ENCODE data around the gene SUPT6H. TPM values are rescaled to one million over a fixed set of nuclear protein-coding genes. Genes with fewer than 3 reads are reported as not detected.
A peak's percentile ranks its signal among the peaks of the same experiment; 100 is the strongest.

Gene SUPT6H
- polyA plus RNA-seq, 1 donor from 2014 or later: 19.0 TPM

GRCh38 chr17:28741358-28742349 lies 79.6 kb downstream of the SUPT6H start:
- Histone ChIP-seq H3K9ac (ENCODE audit: low read length) (no peak overlapping the region), H3K9me2 (ENCODE audit: insufficient read depth, low read length) (no peaks in the 10 kb centered on the region), H2AFZ (ENCODE audit: low read depth, low read length) (no peak overlapping the region), H3K4me2 (ENCODE audit: low read length) (no peak overlapping the region), H4K20me1 (ENCODE audit: insufficient read depth) (peaks cover 10% of the 10 kb centered on the region), H3K4me3 (ENCODE audit: low read length) (no peak overlapping the region), H3F3A (ENCODE audit: insufficient read depth, low read length, poor library complexity, severe bottlenecking) (peaks cover 4% of the 10 kb centered on the region), H3K79me2 (replicated peaks; ENCODE audit: insufficient read depth, low read length) (peaks cover 27% of the 10 kb centered on the region), H3K27me3 (ENCODE audit: insufficient read depth, low read depth, low read length) (no peaks in the 10 kb centered on the region), H3K9me3 (ENCODE audit: low read length) (no peaks in the 10 kb centered on the region), H3K27ac (ENCODE audit: low read length) (no peak overlapping the region), H3K36me3 (ENCODE audit: insufficient read depth, low read length) (no peaks in the 10 kb centered on the region)
- no peak for TF ChIP-seq TAF1 (IDR thresholded peaks at IDR 0.05; ENCODE audit: low read depth)
- TF ChIP-seq REST (IDR thresholded peaks at IDR 0.05; ENCODE audit: borderline replicate concordance): no peak
- no peak for TF ChIP-seq POLR2AphosphoS5 (IDR thresholded peaks at IDR 0.05)
- no peak for TF ChIP-seq SMC3 (conservative IDR thresholded peaks at IDR 0.05; ENCODE audit: poor library complexity)
- TF ChIP-seq MXI1 (conservative IDR thresholded peaks at IDR 0.05; ENCODE audit: poor library complexity, severe bottlenecking): no peak
- no peak for TF ChIP-seq CTCF (IDR thresholded peaks at IDR 0.05; ENCODE audit: poor library complexity, severe bottlenecking)
- TF ChIP-seq EP300 (conservative IDR thresholded peaks at IDR 0.05; ENCODE audit: poor library complexity, severe bottlenecking): no peak
- TF ChIP-seq EZH2 (IDR thresholded peaks at IDR 0.05; ENCODE audit: borderline replicate concordance, insufficient read depth, low read length, poor library complexity, severe bottlenecking): no peak
- TF ChIP-seq RAD21 (conservative IDR thresholded peaks at IDR 0.05): no peak

GRCh38 chr17:28743243-28744103 lies 81.5 kb downstream of the SUPT6H start, which contains the start of gene TRAF4:
Gene TRAF4, plus strand, starts transcription at chr17:28744011. Its CDS starts 102 bp downstream, at chr17:28744113.
- TF ChIP-seq REST (IDR thresholded peaks at IDR 0.05; ENCODE audit: borderline replicate concordance) (peak; percentile 86), CTCF (IDR thresholded peaks at IDR 0.05; ENCODE audit: poor library complexity, severe bottlenecking) (peak; percentile 55), POLR2AphosphoS5 (IDR thresholded peaks at IDR 0.05) (peak; percentile 84), SMC3 (conservative IDR thresholded peaks at IDR 0.05; ENCODE audit: poor library complexity) (peak; percentile 26), TAF1 (IDR thresholded peaks at IDR 0.05; ENCODE audit: low read depth) (peak; percentile 70), EP300 (conservative IDR thresholded peaks at IDR 0.05; ENCODE audit: poor library complexity, severe bottlenecking) (no peak), EZH2 (IDR thresholded peaks at IDR 0.05; ENCODE audit: borderline replicate concordance, insufficient read depth, low read length, poor library complexity, severe bottlenecking) (no peak), RAD21 (conservative IDR thresholded peaks at IDR 0.05) (peak; percentile 3), MXI1 (conservative IDR thresholded peaks at IDR 0.05; ENCODE audit: poor library complexity, severe bottlenecking) (peak; percentile 70)
- H3K36me3 ChIP-seq (ENCODE audit: insufficient read depth, low read length): peaks cover 9% of the 10 kb centered on the region
- H3K9ac ChIP-seq (ENCODE audit: low read length): peak within 1 kb of the TSS; percentile 99
- H3K79me2 ChIP-seq (replicated peaks; ENCODE audit: insufficient read depth, low read length): peaks cover 32% of the 10 kb centered on the region
- peaks cover 18% of the 10 kb centered on the region for H4K20me1 ChIP-seq (ENCODE audit: insufficient read depth)
- H3K9me3 ChIP-seq (ENCODE audit: low read length): no peaks in the 10 kb centered on the region
- no peaks in the 10 kb centered on the region for H3K9me2 ChIP-seq (ENCODE audit: insufficient read depth, low read length)
- peak within 1 kb of the TSS; percentile 94 for H3K4me2 ChIP-seq (ENCODE audit: low read length)
- peak within 1 kb of the TSS; percentile 97 for H3K27ac ChIP-seq (ENCODE audit: low read length)
- H2AFZ ChIP-seq (ENCODE audit: low read depth, low read length): peak within 1 kb of the TSS; percentile 76
- H3F3A ChIP-seq (ENCODE audit: insufficient read depth, low read length, poor library complexity, severe bottlenecking): peaks cover 4% of the 10 kb centered on the region
- peak within 1 kb of the TSS; percentile 84 for H3K4me3 ChIP-seq (ENCODE audit: low read length)
- no peaks in the 10 kb centered on the region for H3K27me3 ChIP-seq (ENCODE audit: insufficient read depth, low read depth, low read length)
